Progenitor cell of endocrine pancreas (in vitro differentiated cells): ENCODE data around the gene ANO3. TPM values are rescaled to one million over a fixed set of nuclear protein-coding genes. Genes with fewer than 3 reads are reported as not detected.

Experiments
- DNase-seq: peaks from one replicate; pipeline ENCODE4 v3.0.0; 2021; ENCODE audit warnings: low spot score; ENCODE audit not compliant: unreplicated experiment
- H3K27ac Mint-ChIP-seq: 2 replicates; pipeline ENCODE4 v1.8.0; 2021; ENCODE audit warnings: mild to moderate bottlenecking, moderate library complexity, mixed read lengths
- H3K27me3 Mint-ChIP-seq: 2 replicates; pipeline ENCODE4 v1.8.0; 2021; ENCODE audit warnings: mixed read lengths
- H3K36me3 Mint-ChIP-seq: 2 replicates; pipeline ENCODE4 v1.8.0; 2022; ENCODE audit warnings: mixed read lengths; ENCODE audit not compliant: insufficient read depth
- H3K4me1 Mint-ChIP-seq: 2 replicates; pipeline ENCODE4 v1.8.0; 2021; ENCODE audit warnings: low read depth, mixed read lengths
- H3K4me3 Mint-ChIP-seq: 2 replicates; pipeline ENCODE4 v1.8.0; 2021; ENCODE audit warnings: low read depth, mild to moderate bottlenecking, moderate library complexity, mixed read lengths
- H3K9me3 Mint-ChIP-seq: 2 replicates; pipeline ENCODE4 v1.8.0; 2021; ENCODE audit warnings: low read depth, mixed read lengths
- total RNA-seq: library from RNA; stranded (reverse); gene quantifications from 2 replicates; pipeline ENCODE4 v1.2.1, GENCODE V29; 2021
- TF ChIP-seq, protein P1 (sequence below): fragments of 200-600 bp; sonication (generic); IDR thresholded peaks from one replicate; pipeline ENCODE4 v1.5.0; 2021; ENCODE audit warnings: antibody characterized with exemption, mild to moderate bottlenecking; ENCODE audit not compliant: unreplicated experiment

The ANO3 gene
- total RNA-seq, 1 donor from 2014 or later = 0.53 TPM

DNA sequence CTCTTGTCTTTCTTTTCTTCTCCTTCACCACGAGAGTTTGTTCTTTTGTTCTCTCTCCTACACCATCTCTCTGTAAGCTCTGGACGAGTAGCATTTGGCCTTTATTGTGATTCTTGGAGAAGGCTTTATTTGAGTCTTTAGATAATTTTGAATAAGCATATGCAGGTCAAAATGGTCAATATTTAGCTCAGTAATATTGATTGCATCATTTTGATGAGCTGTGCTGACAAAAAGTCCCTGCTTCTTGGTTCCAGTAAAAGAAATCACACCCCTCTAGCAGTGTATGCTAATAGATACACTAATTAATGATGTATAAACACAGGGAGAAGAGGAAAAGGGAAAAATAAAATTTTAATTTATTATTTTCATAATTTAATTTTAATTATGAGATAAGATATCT, 266.0 kb downstream of the ANO3 start:
- no peak overlapping the region for H3K27ac Mint-ChIP-seq
- H3K4me1 Mint-ChIP-seq = peaks cover 5% of the 10 kb centered on the region
- H3K36me3 Mint-ChIP-seq = no peaks in the 10 kb centered on the region
- TF ChIP-seq, protein P1, sequence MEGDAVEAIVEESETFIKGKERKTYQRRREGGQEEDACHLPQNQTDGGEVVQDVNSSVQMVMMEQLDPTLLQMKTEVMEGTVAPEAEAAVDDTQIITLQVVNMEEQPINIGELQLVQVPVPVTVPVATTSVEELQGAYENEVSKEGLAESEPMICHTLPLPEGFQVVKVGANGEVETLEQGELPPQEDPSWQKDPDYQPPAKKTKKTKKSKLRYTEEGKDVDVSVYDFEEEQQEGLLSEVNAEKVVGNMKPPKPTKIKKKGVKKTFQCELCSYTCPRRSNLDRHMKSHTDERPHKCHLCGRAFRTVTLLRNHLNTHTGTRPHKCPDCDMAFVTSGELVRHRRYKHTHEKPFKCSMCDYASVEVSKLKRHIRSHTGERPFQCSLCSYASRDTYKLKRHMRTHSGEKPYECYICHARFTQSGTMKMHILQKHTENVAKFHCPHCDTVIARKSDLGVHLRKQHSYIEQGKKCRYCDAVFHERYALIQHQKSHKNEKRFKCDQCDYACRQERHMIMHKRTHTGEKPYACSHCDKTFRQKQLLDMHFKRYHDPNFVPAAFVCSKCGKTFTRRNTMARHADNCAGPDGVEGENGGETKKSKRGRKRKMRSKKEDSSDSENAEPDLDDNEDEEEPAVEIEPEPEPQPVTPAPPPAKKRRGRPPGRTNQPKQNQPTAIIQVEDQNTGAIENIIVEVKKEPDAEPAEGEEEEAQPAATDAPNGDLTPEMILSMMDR = no peak
- no peaks in the 10 kb centered on the region for H3K27me3 Mint-ChIP-seq
- no peak for DNase-seq
- no peaks in the 10 kb centered on the region for H3K9me3 Mint-ChIP-seq
- no peak overlapping the region for H3K4me3 Mint-ChIP-seq

DNA sequence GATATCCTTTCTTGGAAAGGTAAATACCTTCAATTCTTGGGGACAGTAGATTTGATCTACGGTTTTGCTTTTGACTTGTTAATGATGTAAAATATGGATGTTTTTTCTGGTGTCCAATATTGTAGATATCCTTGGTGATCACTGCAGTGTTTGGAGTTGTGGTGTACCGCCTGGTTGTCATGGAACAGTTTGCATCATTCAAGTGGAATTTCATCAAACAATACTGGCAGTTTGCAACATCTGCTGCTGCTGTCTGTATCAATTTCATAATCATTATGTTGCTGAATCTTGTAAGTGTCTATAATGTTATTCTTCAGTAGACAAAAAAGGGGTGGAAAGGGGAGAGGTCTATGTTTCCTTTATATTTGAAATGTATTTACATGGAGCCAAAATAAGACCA, 267.5 kb downstream of the ANO3 start:
- Mint-ChIP-seq H3K27ac (no peak overlapping the region), H3K4me1 (no peaks in the 10 kb centered on the region), H3K9me3 (peaks cover 6% of the 10 kb centered on the region), H3K4me3 (no peak overlapping the region), H3K36me3 (no peaks in the 10 kb centered on the region), H3K27me3 (no peaks in the 10 kb centered on the region)
- DNase-seq = no peak
- TF ChIP-seq, protein P1 = no peak

DNA sequence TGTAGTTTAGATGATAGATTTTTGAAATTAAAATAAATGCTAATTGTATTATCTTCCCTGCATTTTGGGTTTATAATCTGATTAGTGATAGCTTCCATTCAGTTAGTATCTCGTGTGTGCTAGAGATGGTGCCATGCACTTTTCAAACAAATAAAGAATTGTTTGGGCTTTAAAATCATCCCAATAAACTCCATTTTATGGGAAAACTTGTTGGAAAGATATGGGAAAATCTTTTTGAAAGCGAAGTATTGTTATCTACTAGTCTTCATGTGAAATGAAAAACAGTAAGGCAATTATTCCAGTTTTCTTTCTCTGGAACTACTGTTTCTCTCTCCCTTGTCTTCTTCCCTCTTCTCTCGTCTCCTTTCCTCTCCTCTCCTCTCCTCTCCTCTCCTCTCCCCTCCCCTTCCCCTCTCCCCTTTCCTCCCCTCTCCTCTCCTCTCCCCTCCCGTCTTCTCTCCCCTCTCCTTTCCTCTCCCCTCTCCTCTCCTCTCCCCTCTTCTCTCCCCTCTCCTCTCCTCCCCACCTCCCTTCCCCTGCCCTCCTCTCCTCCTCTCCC, 268.0 kb downstream of the ANO3 start:
- no peak for DNase-seq
- Mint-ChIP-seq H3K36me3 (no peaks in the 10 kb centered on the region), H3K4me1 (no peaks in the 10 kb centered on the region), H3K27me3 (no peaks in the 10 kb centered on the region), H3K9me3 (peaks cover 7% of the 10 kb centered on the region), H3K27ac (no peak overlapping the region), H3K4me3 (no peak overlapping the region)
- TF ChIP-seq, protein P1 = no peak

DNA sequence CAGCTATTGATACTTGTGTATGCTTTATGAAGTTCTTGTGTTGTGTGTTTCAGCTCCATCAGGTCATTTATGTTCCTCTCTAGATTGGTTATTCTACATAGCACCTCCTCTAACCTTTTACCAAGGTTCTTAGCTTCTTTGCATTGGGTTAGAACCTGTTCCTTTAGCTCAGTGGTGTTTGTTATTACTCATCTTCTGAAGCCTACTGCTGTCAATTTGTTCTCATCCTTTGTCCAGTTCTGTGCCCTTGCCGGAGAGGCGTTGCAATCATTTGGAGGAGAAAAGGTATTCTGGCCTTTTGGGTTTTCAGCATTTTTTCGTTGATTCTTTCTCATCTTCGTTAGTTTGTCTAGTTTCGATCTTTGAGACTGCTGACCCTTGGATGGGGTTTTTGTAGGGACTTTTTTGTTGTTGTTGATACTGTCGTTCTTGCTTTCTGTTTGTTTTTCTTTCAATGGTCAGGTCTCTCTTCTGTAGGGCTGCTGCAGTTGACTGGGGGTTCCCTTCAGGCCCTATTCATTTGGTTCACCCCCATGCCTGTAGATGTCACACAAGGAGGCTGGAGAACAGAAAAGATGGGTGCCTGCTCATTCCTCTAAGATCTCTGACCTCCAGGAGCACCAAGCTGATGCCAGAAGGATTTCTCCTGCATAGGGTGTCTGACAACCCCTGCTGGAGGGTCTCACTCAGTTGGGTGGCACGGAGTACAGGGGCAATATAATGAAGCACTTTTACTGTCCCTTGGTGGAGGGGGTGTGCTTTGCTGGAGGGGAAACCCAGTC, 276.0 kb downstream of the ANO3 start:
- no peaks in the 10 kb centered on the region for H3K27me3 Mint-ChIP-seq
- H3K4me3 Mint-ChIP-seq = no peak overlapping the region
- peaks cover 32% of the 10 kb centered on the region for H3K9me3 Mint-ChIP-seq
- peak overlapping the region; percentile 31 for H3K27ac Mint-ChIP-seq
- H3K4me1 Mint-ChIP-seq = peaks cover 1% of the 10 kb centered on the region
- TF ChIP-seq, protein P1 = no peak
- H3K36me3 Mint-ChIP-seq = no peaks in the 10 kb centered on the region
- no peak for DNase-seq

DNA sequence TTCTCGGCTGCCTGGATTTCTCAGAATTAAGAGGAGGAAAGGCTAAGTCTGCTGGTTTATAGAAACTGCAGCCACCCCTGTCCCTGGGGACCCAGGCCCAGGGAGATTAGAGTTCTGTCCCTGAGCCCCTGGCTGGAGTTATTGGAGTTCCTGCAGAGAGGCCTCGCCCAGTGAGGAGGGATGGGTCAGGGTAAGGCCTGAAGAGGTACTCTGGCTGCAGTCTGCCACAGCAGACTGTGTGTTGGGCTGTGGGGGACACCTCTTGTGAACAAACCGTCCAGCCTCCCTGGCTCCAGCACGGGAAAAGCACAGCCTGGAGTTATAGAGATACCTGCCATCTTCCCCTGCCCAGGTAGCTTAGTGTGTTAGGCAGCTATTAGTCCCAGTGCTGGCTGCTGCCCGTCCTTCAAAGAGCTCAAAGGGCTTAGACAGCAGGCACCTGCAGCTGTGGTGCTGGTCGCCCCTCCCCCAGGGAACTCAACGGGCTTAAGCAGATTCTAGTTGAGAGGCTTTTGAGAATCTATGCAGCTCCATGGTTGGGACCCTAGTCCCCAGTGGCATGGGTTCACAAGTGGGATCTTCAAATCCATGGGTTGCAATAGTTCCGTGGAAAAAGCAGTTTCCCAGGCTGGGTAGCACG, 276.7 kb downstream of the ANO3 start:
- DNase-seq = no peak
- H3K27me3 Mint-ChIP-seq = no peaks in the 10 kb centered on the region
- TF ChIP-seq, protein P1 = no peak
- H3K4me3 Mint-ChIP-seq = no peak overlapping the region
- peaks cover 1% of the 10 kb centered on the region for H3K4me1 Mint-ChIP-seq
- no peaks in the 10 kb centered on the region for H3K36me3 Mint-ChIP-seq
- peaks cover 37% of the 10 kb centered on the region for H3K9me3 Mint-ChIP-seq
- H3K27ac Mint-ChIP-seq = no peak overlapping the region
